Measurements from ENCODE around the gene PLCD4. TPM values are rescaled to one million over a fixed set of nuclear protein-coding genes. Genes with fewer than 3 reads are reported as not detected.

The PLCD4 gene
- polyA plus RNA-seq, 1 donor from 2014 or later: 4.9 TPM

- no peaks in the 10 kb centered on the region for H3K79me2 ChIP-seq (replicated peaks; ENCODE audit: insufficient read depth, low read length)
- no peaks in the 10 kb centered on the region for H3K9me3 ChIP-seq (ENCODE audit: low read length)
- H3K27ac ChIP-seq (ENCODE audit: low read length): no peak overlapping the region
- no peaks in the 10 kb centered on the region for H3K27me3 ChIP-seq (ENCODE audit: insufficient read depth, low read depth, low read length)
- H3K9me2 ChIP-seq (ENCODE audit: insufficient read depth, low read length): no peaks in the 10 kb centered on the region
- H3K9ac ChIP-seq (ENCODE audit: low read length): no peak overlapping the region
- no peak overlapping the region for H2AFZ ChIP-seq (ENCODE audit: low read depth, low read length)
- no peaks in the 10 kb centered on the region for H3F3A ChIP-seq (ENCODE audit: insufficient read depth, low read length, poor library complexity, severe bottlenecking)
- no peak for TF ChIP-seq MXI1 (conservative IDR thresholded peaks at IDR 0.05; ENCODE audit: poor library complexity, severe bottlenecking)
- no peak for TF ChIP-seq POLR2AphosphoS5 (IDR thresholded peaks at IDR 0.05)
- no peak for TF ChIP-seq CTCF (IDR thresholded peaks at IDR 0.05; ENCODE audit: poor library complexity, severe bottlenecking)
- no peak for TF ChIP-seq EP300 (conservative IDR thresholded peaks at IDR 0.05; ENCODE audit: poor library complexity, severe bottlenecking)
- no peak for TF ChIP-seq TAF1 (IDR thresholded peaks at IDR 0.05; ENCODE audit: low read depth)
- no peak for TF ChIP-seq REST (IDR thresholded peaks at IDR 0.05; ENCODE audit: borderline replicate concordance)
- no peak for TF ChIP-seq SMC3 (conservative IDR thresholded peaks at IDR 0.05; ENCODE audit: poor library complexity)
- no peak for TF ChIP-seq RAD21 (conservative IDR thresholded peaks at IDR 0.05)
- no peak for TF ChIP-seq EZH2 (IDR thresholded peaks at IDR 0.05; ENCODE audit: borderline replicate concordance, insufficient read depth, low read length, poor library complexity, severe bottlenecking)
- peaks cover 8% of the 10 kb centered on the region for H3K36me3 ChIP-seq (ENCODE audit: insufficient read depth, low read length)
- no peaks in the 10 kb centered on the region for H4K20me1 ChIP-seq (ENCODE audit: insufficient read depth)
- H3K4me3 ChIP-seq (ENCODE audit: low read length): no peak overlapping the region
- H3K4me2 ChIP-seq (ENCODE audit: low read length): no peak overlapping the region
These were observed 35.1 kb downstream of the PLCD4 start for GRCh38 chr2:218642786-218643185.

GRCh38 chr2:218643751-218644310, 36.1 kb downstream of the PLCD4 start:
- H3K79me2 ChIP-seq (replicated peaks; ENCODE audit: insufficient read depth, low read length): no peaks in the 10 kb centered on the region
- no peak overlapping the region for H3K9ac ChIP-seq (ENCODE audit: low read length)
- no peak overlapping the region for H3K27ac ChIP-seq (ENCODE audit: low read length)
- no peak overlapping the region for H3K4me2 ChIP-seq (ENCODE audit: low read length)
- no peaks in the 10 kb centered on the region for H3K9me3 ChIP-seq (ENCODE audit: low read length)
- no peaks in the 10 kb centered on the region for H3K27me3 ChIP-seq (ENCODE audit: insufficient read depth, low read depth, low read length)
- no peak overlapping the region for H3K4me3 ChIP-seq (ENCODE audit: low read length)
- H4K20me1 ChIP-seq (ENCODE audit: insufficient read depth): no peaks in the 10 kb centered on the region
- H3K9me2 ChIP-seq (ENCODE audit: insufficient read depth, low read length): no peaks in the 10 kb centered on the region
- no peak for TF ChIP-seq EZH2 (IDR thresholded peaks at IDR 0.05; ENCODE audit: borderline replicate concordance, insufficient read depth, low read length, poor library complexity, severe bottlenecking)
- no peak for TF ChIP-seq CTCF (IDR thresholded peaks at IDR 0.05; ENCODE audit: poor library complexity, severe bottlenecking)
- no peak for TF ChIP-seq SMC3 (conservative IDR thresholded peaks at IDR 0.05; ENCODE audit: poor library complexity)
- no peak for TF ChIP-seq MXI1 (conservative IDR thresholded peaks at IDR 0.05; ENCODE audit: poor library complexity, severe bottlenecking)
- TF ChIP-seq POLR2AphosphoS5 (IDR thresholded peaks at IDR 0.05): no peak
- TF ChIP-seq REST (IDR thresholded peaks at IDR 0.05; ENCODE audit: borderline replicate concordance): no peak
- no peak for TF ChIP-seq RAD21 (conservative IDR thresholded peaks at IDR 0.05)
- no peak for TF ChIP-seq TAF1 (IDR thresholded peaks at IDR 0.05; ENCODE audit: low read depth)
- no peaks in the 10 kb centered on the region for H3F3A ChIP-seq (ENCODE audit: insufficient read depth, low read length, poor library complexity, severe bottlenecking)
- H3K36me3 ChIP-seq (ENCODE audit: insufficient read depth, low read length): peaks cover 18% of the 10 kb centered on the region
- H2AFZ ChIP-seq (ENCODE audit: low read depth, low read length): no peak overlapping the region

All from neural cell (in vitro differentiated cells).